Measurements from ENCODE around the gene METTL1.

The METTL1 gene

DNA sequence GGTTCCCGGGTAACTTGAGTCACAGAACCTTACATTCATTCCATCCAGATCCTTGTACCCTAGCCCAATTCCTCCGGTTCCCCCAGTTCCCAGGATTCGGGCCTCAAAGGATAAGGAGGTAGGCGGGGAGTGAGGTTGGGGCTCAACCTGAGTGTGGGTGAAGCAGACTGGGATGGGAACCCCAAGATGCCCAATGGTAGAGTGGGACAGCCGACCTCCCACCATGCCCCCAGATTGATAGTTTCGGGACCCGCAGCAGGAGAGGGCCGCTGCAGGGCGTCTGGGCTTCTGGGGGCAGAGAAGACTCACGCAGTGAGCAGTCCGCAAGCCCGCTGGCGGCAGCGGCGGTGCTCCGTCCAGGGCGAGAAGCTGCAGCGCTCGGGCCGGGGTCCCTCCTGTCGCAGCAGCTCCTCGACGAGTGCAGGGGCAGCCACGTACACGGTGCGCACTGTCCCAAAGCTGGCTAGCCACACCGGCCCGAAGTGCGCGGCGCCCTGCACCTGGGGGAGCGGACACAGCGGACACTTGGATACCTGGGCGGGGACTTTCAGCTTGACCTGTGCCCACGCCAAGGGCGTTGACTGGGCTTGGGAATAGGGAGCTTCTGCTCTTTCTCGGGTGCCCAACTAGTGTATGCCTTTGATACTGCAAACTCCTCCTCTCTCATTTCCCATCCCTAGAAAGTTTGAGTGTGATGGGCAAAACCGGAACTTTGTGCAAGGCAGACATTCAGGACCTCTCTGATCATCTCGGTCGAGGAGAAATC is 6.0 kb downstream of the METTL1 start:
- peak overlapping the region; percentile 1 for H3K4me3 ChIP-seq (ENCODE audit: low read depth, low read length)
- DNase-seq (ENCODE audit: low read depth) = no peak
- TF ChIP-seq, protein P1, sequence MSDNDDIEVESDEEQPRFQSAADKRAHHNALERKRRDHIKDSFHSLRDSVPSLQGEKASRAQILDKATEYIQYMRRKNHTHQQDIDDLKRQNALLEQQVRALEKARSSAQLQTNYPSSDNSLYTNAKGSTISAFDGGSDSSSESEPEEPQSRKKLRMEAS (IDR thresholded peaks at IDR 0.05; ENCODE audit: low read depth, low read length) = no peak
- TF ChIP-seq MYC (IDR thresholded peaks at IDR 0.05; ENCODE audit: low read depth, low read length) = no peak
- TF ChIP-seq, protein P2, sequence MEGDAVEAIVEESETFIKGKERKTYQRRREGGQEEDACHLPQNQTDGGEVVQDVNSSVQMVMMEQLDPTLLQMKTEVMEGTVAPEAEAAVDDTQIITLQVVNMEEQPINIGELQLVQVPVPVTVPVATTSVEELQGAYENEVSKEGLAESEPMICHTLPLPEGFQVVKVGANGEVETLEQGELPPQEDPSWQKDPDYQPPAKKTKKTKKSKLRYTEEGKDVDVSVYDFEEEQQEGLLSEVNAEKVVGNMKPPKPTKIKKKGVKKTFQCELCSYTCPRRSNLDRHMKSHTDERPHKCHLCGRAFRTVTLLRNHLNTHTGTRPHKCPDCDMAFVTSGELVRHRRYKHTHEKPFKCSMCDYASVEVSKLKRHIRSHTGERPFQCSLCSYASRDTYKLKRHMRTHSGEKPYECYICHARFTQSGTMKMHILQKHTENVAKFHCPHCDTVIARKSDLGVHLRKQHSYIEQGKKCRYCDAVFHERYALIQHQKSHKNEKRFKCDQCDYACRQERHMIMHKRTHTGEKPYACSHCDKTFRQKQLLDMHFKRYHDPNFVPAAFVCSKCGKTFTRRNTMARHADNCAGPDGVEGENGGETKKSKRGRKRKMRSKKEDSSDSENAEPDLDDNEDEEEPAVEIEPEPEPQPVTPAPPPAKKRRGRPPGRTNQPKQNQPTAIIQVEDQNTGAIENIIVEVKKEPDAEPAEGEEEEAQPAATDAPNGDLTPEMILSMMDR (IDR thresholded peaks at IDR 0.05; ENCODE audit: low read depth, low read length) = no peak
- no peak for TF ChIP-seq POLR2A (IDR thresholded peaks at IDR 0.05; ENCODE audit: extremely low read depth, insufficient read length)

DNA sequence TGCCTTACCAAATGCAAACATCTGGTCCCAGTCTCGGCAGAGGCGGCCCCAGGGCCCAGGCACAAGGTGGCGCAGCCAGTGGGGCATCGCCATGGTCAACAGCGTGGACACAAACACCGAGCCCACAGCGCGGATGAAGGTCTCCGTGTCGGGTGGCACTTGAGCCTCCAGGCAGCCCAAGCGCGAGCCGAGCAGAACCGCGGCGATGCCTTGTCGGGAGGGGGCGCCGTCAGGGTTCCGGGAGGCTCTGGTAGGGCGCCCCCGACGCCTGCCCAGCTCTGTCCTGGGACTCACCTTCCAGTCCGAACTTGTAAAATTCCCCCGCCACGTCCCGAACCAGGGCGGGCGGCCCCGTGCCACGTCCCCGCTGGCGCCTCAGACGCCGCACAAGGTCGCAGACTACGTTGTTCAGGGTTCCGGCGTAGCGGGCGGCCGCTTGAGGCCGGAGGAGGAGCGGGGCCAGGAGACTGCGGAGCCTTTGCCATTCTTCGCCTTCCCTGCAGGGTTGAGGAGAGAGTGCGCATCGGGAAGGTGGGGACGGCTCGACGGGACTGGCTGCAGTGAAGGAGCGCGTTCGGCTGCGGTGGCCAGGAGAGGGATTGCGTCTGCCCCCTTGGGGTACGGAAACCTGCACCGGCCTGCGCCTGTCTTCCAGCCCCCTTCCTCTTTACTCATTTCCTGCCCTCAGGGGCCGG is 6.8 kb downstream of the METTL1 start:
- H3K4me3 ChIP-seq (ENCODE audit: low read depth, low read length) = no peak overlapping the region
- TF ChIP-seq, protein P2 (IDR thresholded peaks at IDR 0.05; ENCODE audit: low read depth, low read length) = peak; percentile 35
- no peak for TF ChIP-seq MYC (IDR thresholded peaks at IDR 0.05; ENCODE audit: low read depth, low read length)
- peak; percentile 65 for DNase-seq (ENCODE audit: low read depth)

DNA sequence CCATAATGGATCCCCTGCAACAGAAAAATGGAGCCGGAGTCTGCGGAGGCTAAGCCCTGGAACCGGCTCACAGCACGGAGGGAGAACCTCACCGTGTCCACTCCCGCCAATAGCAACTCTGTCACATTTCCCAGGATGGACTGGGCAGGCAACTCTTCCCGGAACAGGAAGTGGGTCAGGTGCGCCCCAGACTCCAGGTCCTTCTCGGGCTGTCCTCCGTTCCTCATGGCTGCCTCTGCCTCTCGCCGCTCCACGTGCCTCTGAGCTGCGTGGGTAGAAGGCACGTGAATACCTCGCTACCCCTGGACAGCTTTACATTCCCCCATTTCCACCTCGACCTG is 7.3 kb downstream of the METTL1 start:
- no peak for DNase-seq (ENCODE audit: low read depth)
- TF ChIP-seq, protein P1 (IDR thresholded peaks at IDR 0.05; ENCODE audit: low read depth, low read length) = no peak
- TF ChIP-seq POLR2A (IDR thresholded peaks at IDR 0.05; ENCODE audit: extremely low read depth, insufficient read length) = no peak
- TF ChIP-seq MYC (IDR thresholded peaks at IDR 0.05; ENCODE audit: low read depth, low read length) = no peak
- TF ChIP-seq, protein P2 (IDR thresholded peaks at IDR 0.05; ENCODE audit: low read depth, low read length) = no peak
- H3K4me3 ChIP-seq (ENCODE audit: low read depth, low read length) = no peak overlapping the region

DNA sequence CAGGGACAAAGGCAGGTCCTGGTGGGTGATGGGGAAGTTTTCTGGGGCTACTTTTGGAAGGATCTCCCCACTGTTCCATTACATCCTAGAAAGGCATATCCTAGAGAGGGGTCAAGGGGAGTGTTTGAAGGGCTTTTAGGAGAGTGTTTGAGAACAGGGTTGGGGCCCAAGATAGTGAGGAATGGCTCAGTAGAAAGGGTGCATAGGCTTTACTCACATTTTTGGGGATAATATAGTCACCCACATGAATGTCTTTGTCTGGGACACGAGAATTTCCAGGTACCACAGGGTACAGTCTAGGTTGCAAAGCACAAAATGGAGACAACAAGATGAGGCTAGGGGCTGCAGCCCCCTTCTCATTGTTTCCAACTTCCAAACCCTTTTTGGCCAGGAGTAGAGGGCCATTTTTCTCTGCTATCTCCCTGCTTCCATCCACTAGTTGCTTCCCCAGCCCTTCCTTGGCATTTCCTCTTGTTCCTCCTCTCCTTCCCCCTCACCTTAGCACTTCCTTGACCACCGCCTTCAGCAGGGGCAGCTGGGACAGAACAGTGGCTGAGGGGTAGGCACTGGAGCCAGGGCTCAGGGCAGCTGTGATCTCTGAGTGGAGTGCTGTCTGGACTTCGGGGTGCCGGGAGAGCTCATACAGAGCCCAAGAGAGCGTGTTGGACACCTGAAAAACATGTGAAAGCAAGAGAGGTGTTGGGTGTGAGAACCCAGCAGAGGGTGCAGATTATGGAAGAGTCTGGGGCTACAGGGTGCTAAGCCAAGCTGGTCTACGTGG is 7.8 kb downstream of the METTL1 start:
- H3K4me3 ChIP-seq (ENCODE audit: low read depth, low read length) = no peak overlapping the region
- TF ChIP-seq MYC (IDR thresholded peaks at IDR 0.05; ENCODE audit: low read depth, low read length) (no peak), POLR2A (IDR thresholded peaks at IDR 0.05; ENCODE audit: extremely low read depth, insufficient read length) (no peak)
- TF ChIP-seq, protein P2 (IDR thresholded peaks at IDR 0.05; ENCODE audit: low read depth, low read length) = no peak
- TF ChIP-seq, protein P1 (IDR thresholded peaks at IDR 0.05; ENCODE audit: low read depth, low read length) = no peak
- no peak for DNase-seq (ENCODE audit: low read depth)

DNA sequence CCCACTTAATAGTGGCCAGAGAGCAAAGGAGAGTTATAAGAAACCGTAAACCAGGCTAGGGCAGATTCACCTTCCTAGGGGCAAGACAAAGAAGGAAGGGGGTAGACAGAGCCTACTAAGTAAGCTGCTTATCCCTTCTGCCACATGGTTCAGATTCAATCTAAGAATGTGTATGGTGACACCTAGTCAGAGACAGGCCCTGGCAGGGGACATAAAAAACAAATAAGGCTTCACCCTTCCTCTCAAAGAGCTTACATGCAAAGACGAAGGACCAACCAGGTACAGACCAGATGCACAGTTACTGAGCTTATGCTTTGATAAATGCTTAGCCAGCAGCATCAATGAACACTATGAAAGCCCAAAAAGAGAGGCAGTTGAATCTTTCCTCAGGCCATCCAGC is 9.4 kb downstream of the METTL1 start:
- TF ChIP-seq, protein P1 (IDR thresholded peaks at IDR 0.05; ENCODE audit: low read depth, low read length) = no peak
- TF ChIP-seq MYC (IDR thresholded peaks at IDR 0.05; ENCODE audit: low read depth, low read length) = no peak
- TF ChIP-seq, protein P2 (IDR thresholded peaks at IDR 0.05; ENCODE audit: low read depth, low read length) = no peak
- TF ChIP-seq POLR2A (IDR thresholded peaks at IDR 0.05; ENCODE audit: extremely low read depth, insufficient read length) = no peak
- H3K4me3 ChIP-seq (ENCODE audit: low read depth, low read length) = no peak overlapping the region
- no peak for DNase-seq (ENCODE audit: low read depth)
